Neural cell (in vitro differentiated cells): Measurements from ENCODE around the gene LAMA5.

ENCODE experiments used
- EP300 ChIP-seq: fragments of 450-650 bp; conservative IDR thresholded peaks from 2 replicates; pipeline ENCODE4 v1.6.1; 2014; ENCODE audit warnings: antibody characterized with exemption, mild to moderate bottlenecking, moderate library complexity; ENCODE audit not compliant: poor library complexity, severe bottlenecking
- POLR2AphosphoS5 ChIP-seq: IDR thresholded peaks from 2 replicates; pipeline ENCODE4 v1.6.1; 2012
- RAD21 ChIP-seq: fragments of 450-650 bp; conservative IDR thresholded peaks from 2 replicates; pipeline ENCODE4 v1.6.1; 2014; ENCODE audit warnings: antibody characterized with exemption, mild to moderate bottlenecking, moderate library complexity
- SMC3 ChIP-seq: fragments of 450-650 bp; conservative IDR thresholded peaks from 2 replicates; pipeline ENCODE4 v1.6.1; 2014; ENCODE audit warnings: antibody characterized with exemption, mild to moderate bottlenecking, moderate library complexity; ENCODE audit not compliant: poor library complexity
- TAF1 ChIP-seq: IDR thresholded peaks from 2 replicates; pipeline ENCODE4 v1.6.1; 2012; ENCODE audit warnings: low read depth
- TF ChIP-seq, protein P1 (sequence below): fragments of 450-650 bp; IDR thresholded peaks from 2 replicates; pipeline ENCODE4 v1.5.1; 2014; ENCODE audit warnings: antibody characterized with exemption, mild to moderate bottlenecking, moderate library complexity; ENCODE audit not compliant: poor library complexity, severe bottlenecking

DNA sequence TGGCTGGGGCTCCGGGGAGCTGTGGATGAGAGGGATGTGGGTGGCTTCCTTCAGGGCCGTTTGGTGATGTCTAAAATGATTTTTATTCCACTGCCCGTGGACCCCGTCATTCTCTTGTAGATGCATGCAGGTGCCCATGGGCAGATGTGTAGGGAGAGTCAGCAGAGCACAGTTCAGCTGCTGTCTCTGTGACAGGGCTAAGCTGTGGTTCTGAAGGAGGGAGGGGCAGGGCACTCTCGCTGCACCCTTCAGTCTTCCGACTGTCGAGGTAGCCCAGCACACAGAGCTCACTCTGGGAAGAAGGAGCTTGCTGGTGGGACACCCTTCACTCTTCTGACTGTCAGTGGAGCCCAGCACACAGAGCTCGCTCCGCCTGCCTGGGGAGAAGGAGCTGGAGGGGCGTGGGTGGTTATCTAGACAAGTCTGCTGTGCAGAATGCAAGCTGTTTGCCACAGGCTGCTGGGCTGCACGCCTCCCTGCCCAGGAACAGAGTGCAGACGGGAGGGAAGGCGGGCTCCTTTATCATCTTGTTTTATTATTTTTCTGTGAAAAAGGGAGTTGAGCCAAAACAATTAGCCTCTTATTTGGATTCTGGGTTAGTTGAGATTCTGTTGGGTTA, 92.7 kb downstream of the LAMA5 start:
- TF ChIP-seq, protein P1, sequence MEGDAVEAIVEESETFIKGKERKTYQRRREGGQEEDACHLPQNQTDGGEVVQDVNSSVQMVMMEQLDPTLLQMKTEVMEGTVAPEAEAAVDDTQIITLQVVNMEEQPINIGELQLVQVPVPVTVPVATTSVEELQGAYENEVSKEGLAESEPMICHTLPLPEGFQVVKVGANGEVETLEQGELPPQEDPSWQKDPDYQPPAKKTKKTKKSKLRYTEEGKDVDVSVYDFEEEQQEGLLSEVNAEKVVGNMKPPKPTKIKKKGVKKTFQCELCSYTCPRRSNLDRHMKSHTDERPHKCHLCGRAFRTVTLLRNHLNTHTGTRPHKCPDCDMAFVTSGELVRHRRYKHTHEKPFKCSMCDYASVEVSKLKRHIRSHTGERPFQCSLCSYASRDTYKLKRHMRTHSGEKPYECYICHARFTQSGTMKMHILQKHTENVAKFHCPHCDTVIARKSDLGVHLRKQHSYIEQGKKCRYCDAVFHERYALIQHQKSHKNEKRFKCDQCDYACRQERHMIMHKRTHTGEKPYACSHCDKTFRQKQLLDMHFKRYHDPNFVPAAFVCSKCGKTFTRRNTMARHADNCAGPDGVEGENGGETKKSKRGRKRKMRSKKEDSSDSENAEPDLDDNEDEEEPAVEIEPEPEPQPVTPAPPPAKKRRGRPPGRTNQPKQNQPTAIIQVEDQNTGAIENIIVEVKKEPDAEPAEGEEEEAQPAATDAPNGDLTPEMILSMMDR: no peak
- TF ChIP-seq POLR2AphosphoS5: no peak
- no peak for TF ChIP-seq TAF1
- TF ChIP-seq SMC3: no peak
- no peak for TF ChIP-seq RAD21
- TF ChIP-seq EP300: no peak
